Muscle of leg (tissue), 11 donors: ENCODE measurements around the gene ANP32A. TPM values are rescaled to one million over a fixed set of nuclear protein-coding genes. Genes with fewer than 3 reads are reported as not detected.
"Not testable (repeated sequence)": the region's sequence is repeated elsewhere in the genome, so short reads cannot be mapped to it uniquely, and the experiment has no call there.

ENCODE experiments used
- DNase-seq: peaks from one replicate; pipeline ENCODE4 v3.0.0; 2013
- H3K27ac ChIP-seq: one replicate; pipeline ENCODE4 v1.5.1; 2013; ENCODE audit warnings: mild to moderate bottlenecking, low read length, control low read depth
- H3K27me3 ChIP-seq: one replicate; pipeline ENCODE4 v1.6.1; 2013; ENCODE audit warnings: low read length; ENCODE audit not compliant: control insufficient read depth, insufficient read depth
- H3K36me3 ChIP-seq: one replicate; pipeline ENCODE4 v1.6.1; 2013; ENCODE audit warnings: low read length; ENCODE audit not compliant: control insufficient read depth, insufficient read depth
- H3K4me1 ChIP-seq: one replicate; pipeline ENCODE4 v1.6.1; 2013; ENCODE audit warnings: low read length; ENCODE audit not compliant: control insufficient read depth, insufficient read depth
- H3K4me3 ChIP-seq: one replicate; pipeline ENCODE4 v1.5.1; 2013; ENCODE audit warnings: low read length, control low read depth
- H3K9me3 ChIP-seq: replicated peaks from 2 replicates; pipeline ENCODE4 v1.6.1; 2013; ENCODE audit warnings: low read depth, low read length; ENCODE audit not compliant: control insufficient read depth
- WGBS: methylation state at CpG from one replicate; pipeline ENCODE4 v1.1.5; 2013; ENCODE audit warnings: missing lambda C conversion rate; ENCODE audit not compliant: insufficient coverage; 5-methylcytosine and 5-hydroxymethylcytosine counted together
- polyA plus RNA-seq, 8 donors: library from polyadenylated mRNA; unstranded; fragments of 120-200 nt; gene quantifications; one replicate each; pipeline versions ENCODE4 v1.2.1 to v1.2.3, GENCODE V29; 2013; ENCODE audit warnings: inconsistent platforms in 1 of 8, low replicate concordance in 1 of 8; ENCODE audit not compliant: insufficient read length in 8 of 8, insufficient read depth in 1 of 8
- total RNA-seq: library from RNA; stranded (reverse); fragments of 120-200 nt; gene quantifications from one replicate; pipeline ENCODE4 v1.2.4, GENCODE V29; 2013

Gene ANP32A
- total and polyA plus RNA-seq, 9 donors, result 64.1 to 213 (median 177) TPM

DNA sequence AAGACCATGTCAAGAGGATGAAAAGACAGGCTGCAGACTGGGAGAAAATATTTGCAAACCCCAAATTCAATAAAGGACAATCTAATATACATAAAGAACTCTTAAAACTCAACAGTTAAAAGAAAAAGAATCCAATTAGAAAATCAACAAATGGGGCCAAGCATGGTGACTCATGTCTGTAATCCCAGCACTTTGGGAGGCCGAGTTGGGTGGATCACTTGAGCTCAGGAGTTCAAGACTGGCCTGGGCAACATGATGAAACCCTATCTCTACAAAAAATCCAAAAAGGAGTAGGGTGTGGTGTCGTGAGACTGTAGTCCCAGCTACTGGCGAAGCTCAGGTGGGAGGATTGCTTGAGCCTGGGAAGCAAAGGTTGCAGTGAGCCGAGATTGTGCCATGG lies 57.6 kb downstream of the ANP32A start:
- no peak overlapping the region for H3K4me3 ChIP-seq
- no peaks in the 10 kb centered on the region for H3K36me3 ChIP-seq
- no peaks in the 10 kb centered on the region for H3K27me3 ChIP-seq
- peaks cover 2% of the 10 kb centered on the region for H3K4me1 ChIP-seq
- 76% methylated on average over 2 of the region's 4 CpGs for WGBS
- no peak overlapping the region for H3K27ac ChIP-seq
- no peaks in the 10 kb centered on the region for H3K9me3 ChIP-seq
- DNase-seq, result no peak

DNA sequence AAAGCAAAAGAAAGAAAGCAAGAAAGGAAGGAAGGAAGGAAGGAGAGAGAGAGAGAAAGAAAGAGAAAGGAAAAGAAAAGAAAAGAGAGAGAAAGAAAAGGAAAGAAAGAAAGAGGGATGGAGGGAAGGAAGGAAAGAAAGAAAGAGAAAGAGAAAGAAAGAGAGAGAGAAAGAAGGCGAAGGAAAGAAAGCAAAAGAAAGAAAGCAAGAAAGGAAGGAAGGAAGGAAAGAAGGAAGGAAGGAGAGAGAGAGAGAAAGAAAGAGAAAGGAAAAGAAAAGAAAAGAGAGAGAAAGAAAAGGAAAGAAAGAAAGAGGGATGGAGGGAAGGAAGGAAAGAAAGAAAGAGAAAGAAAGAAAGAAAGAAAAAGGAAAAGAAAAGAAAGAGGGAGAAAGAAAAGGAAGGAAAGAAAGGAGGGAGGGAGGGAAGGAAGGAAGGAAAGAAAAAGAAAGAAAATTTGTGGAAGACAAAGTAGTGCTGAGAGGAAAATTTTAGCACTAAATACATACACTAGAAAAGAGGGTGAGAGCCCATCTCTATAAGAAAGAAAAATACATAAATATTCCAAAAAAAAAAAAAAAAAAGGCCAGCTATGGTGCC lies 60.6 kb downstream of the ANP32A start:
- WGBS, result 100% methylated on average over 1 of the region's 1 CpG
- not testable (repeated sequence) for H3K27ac ChIP-seq, H3K9me3 ChIP-seq, H3K4me1 ChIP-seq, H3K36me3 ChIP-seq, DNase-seq, H3K4me3 ChIP-seq, H3K27me3 ChIP-seq

DNA sequence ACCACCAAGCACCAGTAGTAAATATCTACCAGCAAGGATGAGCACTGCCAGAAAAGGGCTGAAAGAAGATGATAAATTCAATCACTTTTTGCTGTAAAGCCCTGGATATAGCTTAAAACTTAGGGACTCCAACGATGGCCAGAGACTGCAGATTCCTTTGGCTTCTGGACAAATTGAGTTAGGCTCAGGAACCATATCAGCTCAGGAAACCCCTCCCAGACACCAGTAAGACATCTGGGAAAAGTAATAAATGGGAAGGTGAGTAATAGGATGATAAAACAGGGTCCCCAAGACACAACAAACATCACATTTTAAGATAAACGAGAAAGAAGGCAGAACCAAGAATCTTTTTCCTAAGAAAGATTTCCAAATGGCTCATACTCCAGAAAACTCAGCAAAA lies 65.0 kb downstream of the ANP32A start:
- no peaks in the 10 kb centered on the region for H3K4me1 ChIP-seq
- H3K27me3 ChIP-seq, result no peaks in the 10 kb centered on the region
- no peaks in the 10 kb centered on the region for H3K36me3 ChIP-seq
- no peaks in the 10 kb centered on the region for H3K9me3 ChIP-seq
- H3K4me3 ChIP-seq, result no peak overlapping the region
- no peak for DNase-seq
- H3K27ac ChIP-seq, result no peak overlapping the region
- no CpG with 5 or more reads among the region's 2 CpGs for WGBS

DNA sequence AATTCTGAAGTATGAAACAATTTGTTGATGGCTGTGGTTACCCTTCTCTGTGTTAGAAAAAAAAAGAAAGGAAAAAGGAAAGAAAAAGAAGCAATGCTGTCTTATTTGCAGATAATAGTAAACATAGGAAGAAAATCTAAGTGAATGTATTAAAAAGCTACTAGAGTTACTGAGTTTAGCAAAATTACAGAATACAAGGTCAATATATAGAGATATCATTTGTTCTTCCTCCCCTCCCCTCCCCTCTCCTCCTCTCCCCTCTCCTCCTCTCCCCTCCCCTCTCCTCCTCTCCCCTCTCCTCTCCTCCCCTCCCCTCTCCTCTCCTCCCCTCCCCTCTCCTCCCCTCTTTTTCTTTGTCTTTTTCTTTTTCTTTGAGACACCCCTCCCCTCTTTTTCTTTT lies 69.1 kb downstream of the ANP32A start:
- DNase-seq, result no peak
- Histone ChIP-seq H3K27me3 (no peaks in the 10 kb centered on the region), H3K27ac (no peak overlapping the region), H3K9me3 (no peaks in the 10 kb centered on the region), H3K36me3 (no peaks in the 10 kb centered on the region), H3K4me1 (no peaks in the 10 kb centered on the region), H3K4me3 (no peak overlapping the region)

DNA sequence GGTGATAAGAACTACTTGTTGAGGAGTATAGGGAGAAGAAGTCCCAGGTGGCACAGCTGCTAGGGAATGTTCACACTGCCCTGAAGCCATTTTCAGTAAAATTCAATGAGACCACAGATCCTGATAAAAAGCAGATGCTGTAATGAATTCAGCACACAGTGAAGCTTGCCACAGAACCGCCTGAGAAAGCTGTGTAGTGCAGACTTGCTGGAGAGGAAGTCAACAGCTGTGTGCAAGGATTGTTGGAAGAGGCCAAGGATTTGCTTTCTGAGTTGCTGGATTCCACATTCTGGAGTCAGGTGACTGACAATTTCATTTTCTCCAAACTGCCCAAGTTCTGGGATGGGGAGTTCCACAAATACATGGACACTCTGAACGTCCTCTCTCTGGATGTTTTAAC lies 70.9 kb downstream of the ANP32A start:
- Histone ChIP-seq H3K4me3 (no peak overlapping the region), H3K27me3 (no peaks in the 10 kb centered on the region), H3K36me3 (no peaks in the 10 kb centered on the region), H3K9me3 (no peaks in the 10 kb centered on the region), H3K4me1 (no peaks in the 10 kb centered on the region), H3K27ac (no peak overlapping the region)
- WGBS, result 13% methylated on average over 2 of the region's 2 CpGs
- peak; percentile 92 for DNase-seq

DNA sequence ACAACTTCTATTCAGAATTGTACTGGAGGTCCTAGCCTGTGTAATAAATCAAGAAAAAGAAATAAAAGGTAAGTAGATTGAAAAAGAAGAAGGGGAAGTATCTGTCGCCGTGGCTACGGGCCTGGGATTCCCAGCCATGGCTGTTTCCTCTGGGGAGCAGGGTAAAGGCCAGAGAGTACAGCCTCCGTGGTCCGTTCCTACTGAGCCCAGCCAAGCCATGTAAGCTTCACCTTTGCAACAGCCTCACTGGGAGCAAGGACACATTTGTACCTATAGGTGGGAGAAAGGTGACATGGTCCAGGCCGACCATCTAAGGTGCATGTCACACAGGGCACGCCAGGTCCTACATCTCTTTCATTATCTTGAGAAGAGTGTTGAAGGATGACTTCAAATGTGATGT lies 71.3 kb downstream of the ANP32A start:
- H3K27me3 ChIP-seq, result no peaks in the 10 kb centered on the region
- H3K9me3 ChIP-seq, result no peaks in the 10 kb centered on the region
- no peaks in the 10 kb centered on the region for H3K36me3 ChIP-seq
- 55% methylated on average over 5 of the region's 7 CpGs for WGBS
- H3K4me1 ChIP-seq, result no peaks in the 10 kb centered on the region
- no peak overlapping the region for H3K4me3 ChIP-seq
- DNase-seq, result no peak
- H3K27ac ChIP-seq, result no peak overlapping the region

DNA sequence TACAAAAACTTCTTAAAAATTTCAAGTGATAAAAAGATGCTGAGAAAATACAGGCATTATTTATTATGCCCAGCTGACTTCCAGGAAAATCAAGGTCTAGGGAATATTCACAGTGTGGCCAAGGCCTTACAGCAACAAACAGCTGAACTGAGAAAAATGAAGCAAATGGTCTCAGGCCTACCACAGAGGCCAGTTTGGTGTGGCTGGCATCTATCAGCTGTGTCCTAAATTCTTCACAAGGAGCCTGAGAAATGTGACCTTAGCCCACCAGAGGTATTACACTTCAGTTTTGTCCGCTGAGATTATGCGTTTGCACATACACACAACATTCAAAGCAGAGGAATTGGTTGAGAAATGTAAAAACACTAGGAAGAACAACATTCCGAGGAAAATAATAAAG lies 77.4 kb downstream of the ANP32A start:
- Histone ChIP-seq H3K4me3 (no peak overlapping the region), H3K36me3 (no peaks in the 10 kb centered on the region), H3K27me3 (no peaks in the 10 kb centered on the region), H3K27ac (no peak overlapping the region), H3K4me1 (no peaks in the 10 kb centered on the region), H3K9me3 (no peaks in the 10 kb centered on the region)
- DNase-seq, result no peak
- WGBS, result 78% methylated on average over 1 of the region's 3 CpGs

DNA sequence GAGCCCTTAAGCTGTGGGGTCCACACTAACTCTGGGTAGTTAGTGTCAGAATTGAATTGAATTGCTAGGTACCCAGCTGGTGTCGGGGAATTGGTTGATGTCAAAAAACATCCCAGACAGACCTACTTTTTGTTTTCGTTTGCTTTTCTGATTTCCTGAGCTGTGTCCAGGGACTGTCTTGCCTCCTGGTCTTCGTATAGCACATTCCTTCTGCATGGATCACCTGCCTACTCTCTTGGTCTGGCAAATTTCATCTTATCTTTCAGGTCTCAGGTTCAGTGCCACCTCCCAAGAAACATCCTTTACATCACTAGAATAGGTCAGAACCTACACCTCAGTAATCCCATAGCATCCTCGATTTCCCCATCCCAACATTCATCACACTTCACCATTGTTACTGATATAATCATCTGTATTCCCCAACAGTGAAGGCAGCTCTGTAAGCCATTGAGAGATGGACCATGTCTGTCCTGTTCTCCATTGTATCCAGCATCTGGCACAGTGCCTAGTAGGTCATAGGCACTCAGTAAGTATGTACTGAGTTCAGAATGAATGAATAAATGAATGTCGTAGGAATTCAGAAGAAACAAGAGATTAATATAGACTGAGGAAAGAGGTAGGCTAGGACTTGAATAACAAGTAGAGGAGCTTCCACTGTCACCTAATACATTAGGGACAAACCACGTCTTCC lies 81.2 kb downstream of the ANP32A start:
- 74% methylated on average over 4 of the region's 6 CpGs for WGBS
- no peaks in the 10 kb centered on the region for H3K9me3 ChIP-seq
- no peak overlapping the region for H3K4me3 ChIP-seq
- peak; percentile 28 for DNase-seq
- no peaks in the 10 kb centered on the region for H3K4me1 ChIP-seq
- no peak overlapping the region for H3K27ac ChIP-seq
- H3K36me3 ChIP-seq, result no peaks in the 10 kb centered on the region
- H3K27me3 ChIP-seq, result no peaks in the 10 kb centered on the region

DNA sequence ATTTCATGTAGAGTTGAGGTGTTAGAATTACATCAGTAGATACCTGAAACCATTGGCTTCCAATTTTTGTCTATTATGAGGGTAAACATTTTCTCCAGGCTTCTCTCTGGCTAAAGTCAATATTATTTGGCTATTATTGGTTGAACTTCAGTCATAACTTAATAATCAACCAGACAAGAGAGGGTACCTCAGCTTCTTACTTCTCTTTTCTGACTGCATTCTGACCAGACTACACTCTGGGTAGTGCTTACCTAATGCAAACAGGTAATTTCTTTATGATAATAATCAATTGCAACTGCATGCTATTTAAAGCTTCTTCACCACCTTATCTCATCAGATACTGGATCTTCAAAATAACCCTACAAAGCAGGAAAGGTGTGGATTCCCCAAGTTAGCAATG lies 85.1 kb downstream of the ANP32A start:
- Histone ChIP-seq H3K27me3 (no peaks in the 10 kb centered on the region), H3K27ac (no peak overlapping the region), H3K4me1 (peaks cover 11% of the 10 kb centered on the region), H3K4me3 (no peak overlapping the region), H3K36me3 (no peaks in the 10 kb centered on the region), H3K9me3 (no peaks in the 10 kb centered on the region)
- DNase-seq, result no peak

DNA sequence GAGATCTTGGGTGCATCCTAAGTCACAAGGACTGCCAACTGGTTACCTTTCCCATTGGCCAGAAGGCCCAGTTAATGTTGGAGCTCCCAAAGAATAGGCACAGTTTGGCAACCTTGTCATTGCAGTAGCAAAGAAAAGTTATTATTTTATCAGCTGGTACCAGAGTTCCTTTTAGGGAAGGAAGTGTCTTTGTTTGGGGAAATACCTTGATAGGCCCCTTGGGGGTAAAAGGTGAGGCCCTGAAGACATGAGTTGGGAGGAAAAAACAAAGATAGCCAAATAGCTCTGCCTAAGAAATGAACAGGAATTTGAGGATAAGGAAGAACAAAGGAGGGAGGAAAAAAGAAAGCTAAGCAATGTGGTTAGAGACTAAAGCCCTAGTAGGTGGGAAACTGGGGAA lies 85.8 kb downstream of the ANP32A start:
- H3K36me3 ChIP-seq, result no peaks in the 10 kb centered on the region
- no peak overlapping the region for H3K27ac ChIP-seq

DNA sequence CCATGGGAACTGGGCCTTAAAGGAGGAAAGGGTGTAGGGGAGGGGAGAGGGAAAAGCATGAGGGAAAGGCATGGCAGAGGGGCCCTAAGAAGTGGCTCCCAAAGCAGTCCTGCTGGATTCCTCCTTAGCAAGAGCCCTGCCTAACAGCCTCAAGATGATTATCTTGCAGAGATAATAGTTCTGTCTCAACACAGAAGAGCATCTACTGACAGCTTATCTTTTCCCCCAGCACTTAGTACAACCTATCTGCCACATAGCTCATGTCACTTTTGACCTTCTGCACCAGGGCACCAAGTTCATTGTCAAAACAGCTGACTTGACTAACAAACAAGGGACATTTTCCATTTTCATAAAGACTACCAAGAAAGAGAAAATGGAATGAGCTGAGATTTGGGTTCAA lies 86.3 kb downstream of the ANP32A start:
- Histone ChIP-seq H3K4me1 (peaks cover 23% of the 10 kb centered on the region), H3K27ac (no peak overlapping the region)
- DNase-seq, result no peak

More for the DNA sequence above, 85.8 kb downstream of the ANP32A start:
- no peak overlapping the region for H3K4me3 ChIP-seq
- H3K4me1 ChIP-seq, result peaks cover 18% of the 10 kb centered on the region
- no peak for DNase-seq
- no peaks in the 10 kb centered on the region for H3K9me3 ChIP-seq
- H3K27me3 ChIP-seq, result no peaks in the 10 kb centered on the region

More for the DNA sequence above, 86.3 kb downstream of the ANP32A start:
- Histone ChIP-seq H3K27me3 (no peaks in the 10 kb centered on the region), H3K36me3 (no peaks in the 10 kb centered on the region), H3K9me3 (no peaks in the 10 kb centered on the region), H3K4me3 (no peak overlapping the region)
